Thyroid gland (tissue), 4 donors: ENCODE data around the gene ZNF536. TPM values are rescaled to one million over a fixed set of nuclear protein-coding genes. Genes with fewer than 3 reads are reported as not detected.

ENCODE experiments used
- DNase-seq, 2 donors: peaks; one replicate each; pipeline ENCODE4 v3.0.0-alpha.2; 2019
- H3K27ac ChIP-seq, 3 donors: fragments of 200-600 bp; sonication (generic); 1 replicate in 2 of 3; 2 replicates in 1 of 3; pipeline ENCODE4 v1.5.1; 2016 to 2019; ENCODE audit warnings: mild to moderate bottlenecking in 1 of 3, moderate library complexity in 1 of 3
- H3K27me3 ChIP-seq: fragments of 200-600 bp; sonication (generic); one replicate; pipeline ENCODE4 v1.5.1; 2019
- H3K36me3 ChIP-seq, 2 donors: fragments of 200-600 bp; sonication (generic); one replicate each; pipeline ENCODE4 v1.5.1; 2016 to 2019
- H3K4me1 ChIP-seq, 2 donors: fragments of 200-600 bp; sonication (generic); one replicate each; pipeline ENCODE4 v1.5.1; 2017 to 2019
- H3K4me3 ChIP-seq, 3 donors: fragments of 200-600 bp; sonication (generic); replicated peaks in 1 of 3; 1 replicate in 2 of 3; 2 replicates in 1 of 3; pipeline ENCODE4 v1.5.1; 2016; ENCODE audit warnings: mild to moderate bottlenecking in 1 of 3
- H3K9me3 ChIP-seq: fragments of 200-600 bp; sonication (generic); one replicate; pipeline ENCODE4 v1.5.1; 2017
- CTCF ChIP-seq, 6 experiments: fragments of 200-600 bp in 3 of 6; fragments of 450-650 bp in 3 of 6; sonication (generic) in 3 of 6; IDR thresholded peaks; one replicate each; pipeline ENCODE4 v1.5.1; 2016 to 2019; ENCODE audit warnings: antibody characterized with exemption in 6 of 6, mild to moderate bottlenecking in 2 of 6, inconsistent platforms in 1 of 6, moderate library complexity in 1 of 6
- POLR2A ChIP-seq, 2 donors: fragments of 450-650 bp; IDR thresholded peaks; one replicate each; pipeline ENCODE4 v1.6.1; 2017; ENCODE audit warnings: antibody characterized with exemption in 2 of 2, mild to moderate bottlenecking in 2 of 2, moderate library complexity in 1 of 2
- WGBS, 2 donors: methylation state at CpG; one replicate each; pipeline ENCODE4 v1.1.5; 2017; 5-methylcytosine and 5-hydroxymethylcytosine counted together
- intact Hi-C: fragments of 100-400 bp; cut with DNase I; formaldehyde crosslinking; loops from one replicate; pipeline ENCODE4 v1.15.1; 2023
- total RNA-seq, 4 donors: library from RNA; depleted of rRNA; stranded (reverse); fragments of >200 nt; gene quantifications; one replicate each; pipeline ENCODE4 v1.2.3, GENCODE V29; 2016

Gene ZNF536
- total RNA-seq, 4 donors from 2014 or later: 1.1 to 10.8 (median 5.3) TPM

- H3K9me3 ChIP-seq: no peaks in the 10 kb centered on the region
- WGBS, 2 donors: 81 to 93% methylated on average over 10 of the region's 10 CpGs
- H3K4me3 ChIP-seq: no peak overlapping the region
- DNase-seq: no peak
- H3K36me3 ChIP-seq: no peaks in the 10 kb centered on the region
- H3K27ac ChIP-seq: no peak overlapping the region
- H3K27me3 ChIP-seq: no peaks in the 10 kb centered on the region
- intact Hi-C loops: no loop called here
- no peaks in the 10 kb centered on the region for H3K4me1 ChIP-seq
- TF ChIP-seq POLR2A (IDR thresholded peaks at IDR 0.05) (no peak), CTCF (IDR thresholded peaks at IDR 0.05) (no peak)
Measured at GRCh38 chr19:30523791-30524190, 151.6 kb downstream of the ZNF536 start.

GRCh38 chr19:30525383-30525782, 153.2 kb downstream of the ZNF536 start:
- H3K4me1 ChIP-seq: no peaks in the 10 kb centered on the region
- no peak overlapping the region for H3K4me3 ChIP-seq
- H3K27me3 ChIP-seq: no peaks in the 10 kb centered on the region
- no peaks in the 10 kb centered on the region for H3K9me3 ChIP-seq
- no peak for TF ChIP-seq CTCF (IDR thresholded peaks at IDR 0.05)
- no peak for TF ChIP-seq POLR2A (IDR thresholded peaks at IDR 0.05)
- H3K36me3 ChIP-seq: no peaks in the 10 kb centered on the region
- DNase-seq: no peak
- H3K27ac ChIP-seq: no peak overlapping the region
- intact Hi-C loops: no loop called here
- WGBS, 2 donors: 80 to 83% methylated on average over 7 of the region's 7 CpGs

- TF ChIP-seq CTCF (IDR thresholded peaks at IDR 0.05): no peak
- TF ChIP-seq POLR2A (IDR thresholded peaks at IDR 0.05): no peak
- DNase-seq: no peak
- Histone ChIP-seq H3K27ac (no peak overlapping the region), H3K4me1 (no peaks in the 10 kb centered on the region), H3K36me3 (no peaks in the 10 kb centered on the region), H3K4me3 (no peak overlapping the region), H3K27me3 (no peaks in the 10 kb centered on the region), H3K9me3 (no peaks in the 10 kb centered on the region)
- 88% methylated on average over 8 of the region's 8 CpGs for WGBS, 2 donors
- intact Hi-C loops: no loop called here
Measured at GRCh38 chr19:30528919-30529318, 156.7 kb downstream of the ZNF536 start.

GRCh38 chr19:30529876-30530275, 157.7 kb downstream of the ZNF536 start:
- 84 to 91% methylated on average over 3 of the region's 3 CpGs for WGBS, 2 donors
- H3K27ac ChIP-seq: no peak overlapping the region
- H3K4me1 ChIP-seq: no peaks in the 10 kb centered on the region
- TF ChIP-seq CTCF (IDR thresholded peaks at IDR 0.05): no peak
- TF ChIP-seq POLR2A (IDR thresholded peaks at IDR 0.05): no peak
- DNase-seq: no peak
- no peak overlapping the region for H3K4me3 ChIP-seq
- H3K9me3 ChIP-seq: no peaks in the 10 kb centered on the region
- intact Hi-C loops: no loop called here
- H3K36me3 ChIP-seq: no peaks in the 10 kb centered on the region
- H3K27me3 ChIP-seq: no peaks in the 10 kb centered on the region

GRCh38 chr19:30530751-30531150, 158.6 kb downstream of the ZNF536 start:
- intact Hi-C loops: no loop called here
- 77 to 88% methylated on average over 6 of the region's 6 CpGs for WGBS, 2 donors
- no peak for DNase-seq
- Histone ChIP-seq H3K27me3 (no peaks in the 10 kb centered on the region), H3K27ac (no peak overlapping the region), H3K9me3 (no peaks in the 10 kb centered on the region), H3K4me1 (no peaks in the 10 kb centered on the region), H3K36me3 (no peaks in the 10 kb centered on the region), H3K4me3 (no peak overlapping the region)
- TF ChIP-seq CTCF (IDR thresholded peaks at IDR 0.05) (no peak), POLR2A (IDR thresholded peaks at IDR 0.05) (no peak)
